ENCODE results near the gene UACA. TPM values are rescaled to one million over a fixed set of nuclear protein-coding genes. Genes with fewer than 3 reads are reported as not detected.

UACA gene
- total RNA-seq, 2 experiments from 2014 or later = 2.2 to 3.3 TPM

DNA sequence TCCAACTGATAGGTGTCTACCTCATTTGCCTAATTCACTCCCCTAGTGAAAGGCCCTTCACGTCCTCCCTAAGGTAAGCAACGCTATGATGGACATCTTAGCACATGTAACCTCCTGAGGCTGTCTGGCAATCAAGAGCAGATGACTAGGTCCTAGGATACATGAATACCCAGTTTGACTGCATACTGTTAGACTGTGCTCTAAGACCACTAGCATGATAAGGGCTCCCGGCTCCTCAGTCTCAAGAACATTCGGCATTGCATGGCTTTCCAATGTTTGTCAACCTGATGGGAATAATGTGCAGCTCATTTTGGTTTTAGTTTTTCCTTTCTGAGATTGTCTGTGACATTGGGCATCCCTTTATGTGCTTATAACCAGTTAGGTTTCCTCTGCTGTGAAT lies 152.1 kb downstream of the UACA start:
- ChIA-PET CTCF (no interaction called here), POLR2A (no interaction called here)
- Mint-ChIP-seq H3K4me3 (no peak overlapping the region), H3K27me3 (ENCODE audit: low read depth) (peaks cover 20% of the 10 kb centered on the region), H3K4me1 (ENCODE audit: low read depth) (no peaks in the 10 kb centered on the region), H3K36me3 (ENCODE audit: low read depth) (no peaks in the 10 kb centered on the region), H3K9me3 (ENCODE audit: insufficient read depth) (no peaks in the 10 kb centered on the region), H3K27ac (no peak overlapping the region)
- DNase-seq = no peak
- no peak for ATAC-seq

DNA sequence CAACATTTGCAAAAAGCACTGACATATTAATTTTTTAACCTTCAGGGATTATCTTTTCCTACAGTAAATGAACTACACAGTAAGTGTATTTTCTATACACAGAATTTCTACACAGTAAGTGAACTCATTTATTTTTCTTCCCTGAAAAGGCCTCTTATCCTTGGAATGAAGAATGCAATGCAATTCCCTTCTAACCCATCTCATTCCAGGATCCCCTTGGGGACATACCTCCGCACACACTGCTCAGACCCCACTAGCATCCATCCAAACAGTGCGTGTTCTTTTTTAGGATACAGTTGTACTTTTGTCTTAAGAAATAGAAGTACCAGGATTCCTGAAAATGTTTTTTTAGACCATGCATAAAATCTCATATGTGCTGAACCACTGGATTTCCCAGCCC lies 152.8 kb downstream of the UACA start:
- Mint-ChIP-seq H3K4me3 (no peak overlapping the region), H3K27ac (no peak overlapping the region), H3K27me3 (ENCODE audit: low read depth) (peaks cover 15% of the 10 kb centered on the region), H3K4me1 (ENCODE audit: low read depth) (no peaks in the 10 kb centered on the region), H3K36me3 (ENCODE audit: low read depth) (no peaks in the 10 kb centered on the region), H3K9me3 (ENCODE audit: insufficient read depth) (no peaks in the 10 kb centered on the region)
- ATAC-seq (no peak), DNase-seq (no peak)
- CTCF ChIA-PET = interaction anchor here (0.6 kb wide), 1 partner anchor 898 kb away, joined by 3 read pairs; no protein-coding TSS in a partner anchor
- POLR2A ChIA-PET = no interaction called here

DNA sequence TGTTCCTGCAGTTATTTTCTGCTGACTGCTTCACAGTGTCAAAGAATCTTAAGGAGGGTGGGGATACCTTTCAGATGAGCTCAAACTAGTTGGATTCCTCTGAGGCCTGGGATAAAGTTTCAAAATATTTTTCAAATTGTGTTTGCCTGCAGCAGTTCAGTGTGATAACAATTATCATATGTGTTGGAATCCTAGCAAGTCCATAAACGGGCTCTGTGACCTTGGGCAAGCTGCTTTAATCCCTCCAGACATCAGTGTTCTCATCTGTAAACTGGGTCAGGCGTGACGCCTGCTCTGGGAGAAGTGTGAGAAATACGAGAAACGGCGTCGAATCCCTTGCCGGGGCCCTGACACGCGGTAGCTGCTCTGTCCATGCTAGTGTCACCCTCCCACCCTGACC lies 153.5 kb downstream of the UACA start:
- CTCF ChIA-PET = interaction anchor here (0.6 kb wide), 1 partner anchor 897 kb away, joined by 3 read pairs; no protein-coding TSS in a partner anchor
- peaks cover 13% of the 10 kb centered on the region for H3K27me3 Mint-ChIP-seq (ENCODE audit: low read depth)

DNA sequence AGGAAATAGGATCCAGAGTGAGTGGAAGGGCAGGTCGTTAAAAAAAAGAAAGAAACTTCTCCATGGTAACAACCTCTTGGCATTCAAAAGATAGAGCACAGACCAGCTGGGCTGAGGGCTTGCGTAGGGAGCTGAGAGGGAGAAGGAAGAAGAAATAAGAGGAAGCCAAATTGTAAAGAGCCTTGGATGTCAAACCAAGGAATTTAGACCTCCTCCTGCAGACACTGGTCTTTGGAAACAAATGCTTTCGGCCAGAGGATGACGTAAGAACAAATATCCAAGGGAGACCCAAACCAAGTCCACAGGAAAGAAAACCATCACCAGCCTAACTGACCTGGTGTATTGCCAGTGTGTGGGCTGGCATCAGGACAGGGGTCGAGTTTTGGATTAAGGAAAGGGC lies 155.2 kb downstream of the UACA start:
- no peak for ATAC-seq
- CTCF ChIA-PET = interaction anchor here (0.8 kb wide), 1 partner anchor 115 kb away, joined by 3 read pairs; no protein-coding TSS in a partner anchor

More for the DNA sequence above, 153.5 kb downstream of the UACA start:
- H3K9me3 Mint-ChIP-seq (ENCODE audit: insufficient read depth) = no peaks in the 10 kb centered on the region
- ATAC-seq (no peak), DNase-seq (no peak)
- no peaks in the 10 kb centered on the region for H3K36me3 Mint-ChIP-seq (ENCODE audit: low read depth)
- no peak overlapping the region for H3K4me3 Mint-ChIP-seq
- no peak overlapping the region for H3K27ac Mint-ChIP-seq
- POLR2A ChIA-PET = no interaction called here
- no peaks in the 10 kb centered on the region for H3K4me1 Mint-ChIP-seq (ENCODE audit: low read depth)

DNA sequence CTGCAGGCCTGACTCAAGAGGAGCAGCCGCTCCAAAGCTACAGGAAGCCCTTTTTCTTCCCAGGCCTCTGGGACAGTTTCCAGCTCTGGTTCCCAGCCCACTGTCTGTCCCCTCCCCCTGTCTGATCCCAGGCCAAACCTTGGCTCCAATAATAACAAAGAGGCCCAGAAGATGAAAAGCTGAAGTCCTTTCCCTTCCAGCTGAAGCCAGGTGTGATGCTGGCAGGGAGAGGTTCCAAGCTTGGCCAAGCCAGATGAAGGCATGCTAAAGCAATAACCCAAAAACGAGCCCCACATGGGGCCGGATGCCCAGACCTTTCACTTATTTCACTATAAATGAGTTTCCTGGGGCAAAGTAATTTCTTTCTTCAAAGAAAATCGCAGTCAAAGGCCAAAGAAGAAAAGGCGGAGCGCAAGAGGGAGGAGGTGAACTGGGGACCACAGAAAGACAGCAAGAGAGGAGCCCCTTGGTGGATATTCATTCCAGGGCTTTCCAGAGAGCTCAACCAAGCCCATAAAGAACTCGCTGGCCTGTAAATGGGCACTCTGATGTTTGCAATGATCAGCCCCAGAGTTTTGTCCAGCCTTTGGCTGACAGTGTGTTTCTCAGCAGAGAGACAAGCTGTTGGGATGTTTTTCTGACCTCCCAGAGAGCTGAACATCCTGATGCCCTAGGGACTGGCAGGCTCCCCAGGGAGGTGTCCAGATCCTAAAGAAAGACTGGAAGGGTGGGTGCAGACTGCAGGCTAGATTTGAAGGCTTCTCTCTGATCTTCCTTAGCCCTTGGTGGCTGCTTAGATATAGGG lies 157.6 kb downstream of the UACA start:
- ChIA-PET POLR2A (no interaction called here), CTCF (interaction anchor here (1.4 kb wide), 1 partner anchor 11 kb away, joined by 3 read pairs; no protein-coding TSS in a partner anchor)
- H3K36me3 Mint-ChIP-seq (ENCODE audit: low read depth) = no peaks in the 10 kb centered on the region
- H3K27ac Mint-ChIP-seq = no peak overlapping the region
- no peak for ATAC-seq
- no peak overlapping the region for H3K4me3 Mint-ChIP-seq
- H3K9me3 Mint-ChIP-seq (ENCODE audit: insufficient read depth) = no peaks in the 10 kb centered on the region
- H3K4me1 Mint-ChIP-seq (ENCODE audit: low read depth) = no peaks in the 10 kb centered on the region
- peaks cover 14% of the 10 kb centered on the region for H3K27me3 Mint-ChIP-seq (ENCODE audit: low read depth)
- DNase-seq = no peak

More for the DNA sequence above, 155.2 kb downstream of the UACA start:
- peaks cover 14% of the 10 kb centered on the region for H3K27me3 Mint-ChIP-seq (ENCODE audit: low read depth)
- no peaks in the 10 kb centered on the region for H3K9me3 Mint-ChIP-seq (ENCODE audit: insufficient read depth)
- no peak overlapping the region for H3K27ac Mint-ChIP-seq
- H3K36me3 Mint-ChIP-seq (ENCODE audit: low read depth) = no peaks in the 10 kb centered on the region
- H3K4me3 Mint-ChIP-seq = no peak overlapping the region
- DNase-seq = no peak
- POLR2A ChIA-PET = no interaction called here
- H3K4me1 Mint-ChIP-seq (ENCODE audit: low read depth) = no peaks in the 10 kb centered on the region

DNA sequence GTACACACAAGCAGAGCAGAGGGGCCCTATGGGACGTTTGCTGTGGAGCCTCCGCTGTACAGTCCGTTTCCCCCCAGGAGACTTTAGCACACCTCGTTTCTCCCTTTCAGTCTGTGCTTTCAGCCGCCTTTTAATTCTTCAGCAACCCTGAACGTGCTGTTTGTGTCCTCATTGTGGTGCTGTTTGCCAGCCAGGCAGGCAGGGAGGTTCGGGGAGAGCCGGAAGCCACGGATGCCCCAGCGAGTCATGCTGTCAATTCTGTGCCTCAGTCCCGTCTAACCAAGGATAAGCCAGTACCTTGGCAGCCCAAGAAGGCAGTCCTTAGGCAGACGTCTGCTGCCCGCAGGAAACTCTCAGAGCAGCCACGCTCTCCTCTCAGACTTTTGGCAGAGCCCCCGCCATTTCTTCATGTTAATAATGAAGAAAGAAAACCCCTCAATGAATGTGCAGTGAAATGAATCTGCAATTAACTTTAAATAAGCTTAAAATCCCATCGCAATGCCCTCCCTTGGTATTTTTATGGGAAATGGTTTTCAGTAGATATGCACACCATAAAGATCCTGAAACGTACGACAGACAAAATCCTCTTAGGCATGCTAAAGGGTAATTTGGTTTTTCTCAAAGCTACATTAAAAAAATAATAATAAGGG lies 158.6 kb downstream of the UACA start:
- no peaks in the 10 kb centered on the region for H3K4me1 Mint-ChIP-seq (ENCODE audit: low read depth)

More for the DNA sequence above, 158.6 kb downstream of the UACA start:
- Mint-ChIP-seq H3K4me3 (no peak overlapping the region), H3K9me3 (ENCODE audit: insufficient read depth) (no peaks in the 10 kb centered on the region), H3K27ac (no peak overlapping the region), H3K27me3 (ENCODE audit: low read depth) (peaks cover 14% of the 10 kb centered on the region), H3K36me3 (ENCODE audit: low read depth) (no peaks in the 10 kb centered on the region)
- DNase-seq (no peak), ATAC-seq (no peak)
- ChIA-PET POLR2A (no interaction called here), CTCF (no interaction called here)

Other genes with a start within 250 kb of the UACA start
- not detected for gene LARP6, start 90.6 kb upstream of the UACA start, total RNA-seq
- not detected for gene THAP10, start 128.9 kb upstream of the UACA start, total RNA-seq
- gene LRRC49, start 129.3 kb upstream of the UACA start, total RNA-seq = not detected

Data from activated CD8-positive, alpha-beta T cell treated with anti-CD3 and anti-CD28 coated beads, Interleukin-2, amount 10 ng/mL, durations not matched to agents 7 days and 5 days (primary cell).